ENCODE results near the gene CTXND1.

The CTXND1 gene

DNA sequence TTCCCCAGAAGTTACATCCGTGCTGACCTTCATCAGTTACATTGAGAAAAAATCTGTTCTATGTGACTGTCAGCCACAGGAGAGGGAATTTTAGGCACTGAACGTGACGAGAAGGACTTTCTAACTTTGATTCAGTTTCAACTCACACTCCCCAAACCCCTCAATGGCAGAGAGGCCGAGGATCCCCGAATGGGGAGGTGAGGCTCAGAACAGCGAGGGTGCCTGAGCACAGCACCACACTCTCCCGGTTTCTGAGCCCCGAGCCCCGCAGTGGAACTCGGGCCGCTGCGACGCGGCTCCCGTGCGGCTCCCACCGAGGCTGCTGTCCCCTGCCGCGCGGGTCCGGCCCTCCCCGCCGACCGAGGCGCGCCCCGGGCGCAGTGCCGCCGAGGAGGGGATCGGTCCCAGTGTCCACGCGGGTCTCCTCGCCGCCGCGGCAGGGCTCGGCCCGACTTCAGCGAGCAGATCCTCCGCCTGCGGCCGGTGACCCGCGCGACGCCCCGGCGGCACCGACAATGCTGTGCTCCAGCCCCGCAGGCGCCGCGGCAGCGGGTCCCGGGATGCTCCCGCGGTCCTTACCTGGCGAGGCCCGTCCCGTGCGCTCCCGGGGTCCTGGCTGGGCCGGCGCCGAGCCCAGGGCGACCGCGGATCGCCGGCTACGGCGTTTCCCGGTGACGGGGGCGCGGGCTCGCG lies 439 bp downstream of the CTXND1 start:
- DNase-seq: no peak

DNA sequence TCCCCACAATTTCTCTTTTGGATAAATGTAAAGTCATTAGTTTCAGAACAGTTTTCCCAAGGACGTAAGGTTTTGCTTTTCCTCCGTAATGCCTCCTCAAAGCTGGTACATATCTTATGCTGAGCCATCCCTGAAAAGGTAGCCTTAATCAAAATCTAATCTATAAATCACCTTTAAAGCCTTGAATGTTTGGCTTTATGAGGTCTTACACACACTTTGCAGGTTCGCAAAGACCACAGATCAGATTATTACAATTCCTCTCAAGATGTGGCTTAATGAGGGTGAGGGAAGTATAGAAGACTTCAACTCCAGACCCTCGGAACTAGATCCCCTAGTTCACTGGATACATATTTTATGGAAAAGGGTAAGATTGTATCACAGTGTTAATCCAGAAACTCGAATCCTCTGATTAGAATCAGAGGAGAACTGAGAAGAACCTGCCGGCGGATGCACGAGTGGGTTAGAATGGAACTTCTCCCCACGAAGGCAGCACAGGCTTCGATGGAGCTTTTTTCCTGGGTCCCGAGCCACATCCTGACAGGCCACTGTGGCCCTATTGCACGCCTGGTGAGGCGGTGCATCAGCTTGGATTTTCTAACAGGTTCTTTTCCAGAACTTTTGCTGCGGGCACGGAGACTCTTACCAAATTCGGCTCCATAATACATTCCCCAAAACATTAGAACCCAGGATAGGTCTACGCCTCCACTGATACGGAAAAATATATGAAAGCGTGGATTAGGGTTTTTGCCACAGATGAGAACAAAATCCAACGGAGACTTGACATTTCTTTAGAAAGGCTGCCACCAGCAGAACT lies 1.2 kb downstream of the CTXND1 start:
- no peak for DNase-seq

DNA sequence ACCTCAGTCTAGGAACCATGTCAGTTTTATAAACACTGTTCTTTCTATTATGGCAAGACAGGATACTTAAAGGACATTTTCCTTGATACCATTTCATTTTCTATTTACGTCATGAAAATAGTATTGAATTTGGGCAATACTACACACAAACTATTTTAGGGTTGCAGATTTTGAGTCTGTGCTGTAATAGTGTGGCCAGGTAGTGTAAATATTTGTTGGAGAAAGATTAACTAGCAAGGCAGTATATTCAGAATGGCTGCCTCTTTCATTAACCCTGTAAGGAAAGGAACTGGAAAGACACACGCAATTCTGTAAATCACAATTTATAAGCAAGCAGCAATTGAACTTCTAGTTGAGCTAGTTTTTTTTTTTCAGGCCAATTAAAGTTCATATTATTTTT lies 2.0 kb downstream of the CTXND1 start:
- DNase-seq: no peak

DNA sequence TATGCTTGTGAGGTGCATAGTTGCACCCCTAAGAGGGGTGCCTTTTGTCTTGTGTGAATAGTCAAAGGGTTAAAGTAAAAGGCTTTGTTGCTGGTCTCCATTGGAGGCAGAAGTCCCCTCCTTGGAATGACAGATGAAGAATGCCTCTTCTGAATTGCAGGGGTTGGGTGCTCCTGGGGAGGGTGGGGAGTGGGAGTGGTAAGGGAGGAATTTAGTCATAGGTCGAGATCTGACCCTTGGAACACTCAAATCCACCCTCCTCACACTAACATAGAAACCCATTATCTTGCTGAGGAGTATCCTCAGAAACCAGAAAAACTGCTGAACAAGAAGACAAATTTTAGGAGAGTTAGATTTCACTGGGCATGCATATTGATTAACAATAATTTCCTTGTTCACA lies 4.7 kb downstream of the CTXND1 start:
- no peak for DNase-seq

DNA sequence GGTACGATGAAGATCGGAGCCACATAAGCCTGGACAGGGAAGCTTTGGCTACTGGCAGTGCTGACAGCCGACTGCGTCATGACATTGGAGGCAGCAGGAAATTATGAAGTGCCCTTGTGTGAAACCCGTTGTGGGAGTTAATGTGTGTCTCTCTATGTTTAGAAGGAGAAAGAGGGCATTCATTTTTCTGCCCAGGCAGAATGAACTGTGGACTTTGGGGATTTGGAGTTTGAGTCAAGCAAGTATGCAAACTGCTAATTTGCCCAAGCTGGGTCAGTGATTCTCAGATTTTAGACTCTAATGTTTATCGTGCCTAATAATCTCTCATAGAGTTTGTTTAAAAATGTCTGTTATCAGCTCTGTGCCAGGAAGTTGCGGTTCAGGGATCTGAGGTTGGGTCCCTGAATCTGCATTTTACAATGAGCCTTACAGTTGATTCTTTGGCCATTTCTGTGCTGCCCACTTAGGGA lies 5.6 kb downstream of the CTXND1 start:
- DNase-seq: no peak

DNA sequence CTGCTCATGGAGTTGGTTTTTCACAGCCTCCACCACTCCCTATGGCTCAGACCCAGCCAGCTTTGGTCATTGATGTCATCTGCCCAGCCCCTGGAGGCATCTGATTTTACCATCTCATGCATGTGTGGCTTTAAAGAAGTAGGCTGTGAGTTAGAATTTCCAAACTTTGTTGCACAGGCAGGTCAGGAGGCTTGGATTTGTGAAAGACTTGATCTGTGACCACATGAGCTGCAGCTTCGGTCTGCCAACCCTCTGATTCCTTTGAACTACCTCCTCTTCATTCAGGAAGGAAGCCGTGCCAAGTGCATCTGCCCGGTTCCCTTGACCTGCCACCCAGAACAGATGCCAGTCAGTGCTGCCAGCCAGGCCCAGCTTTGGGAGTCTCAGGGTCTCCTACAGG lies 9.2 kb downstream of the CTXND1 start:
- no peak for DNase-seq

DNA sequence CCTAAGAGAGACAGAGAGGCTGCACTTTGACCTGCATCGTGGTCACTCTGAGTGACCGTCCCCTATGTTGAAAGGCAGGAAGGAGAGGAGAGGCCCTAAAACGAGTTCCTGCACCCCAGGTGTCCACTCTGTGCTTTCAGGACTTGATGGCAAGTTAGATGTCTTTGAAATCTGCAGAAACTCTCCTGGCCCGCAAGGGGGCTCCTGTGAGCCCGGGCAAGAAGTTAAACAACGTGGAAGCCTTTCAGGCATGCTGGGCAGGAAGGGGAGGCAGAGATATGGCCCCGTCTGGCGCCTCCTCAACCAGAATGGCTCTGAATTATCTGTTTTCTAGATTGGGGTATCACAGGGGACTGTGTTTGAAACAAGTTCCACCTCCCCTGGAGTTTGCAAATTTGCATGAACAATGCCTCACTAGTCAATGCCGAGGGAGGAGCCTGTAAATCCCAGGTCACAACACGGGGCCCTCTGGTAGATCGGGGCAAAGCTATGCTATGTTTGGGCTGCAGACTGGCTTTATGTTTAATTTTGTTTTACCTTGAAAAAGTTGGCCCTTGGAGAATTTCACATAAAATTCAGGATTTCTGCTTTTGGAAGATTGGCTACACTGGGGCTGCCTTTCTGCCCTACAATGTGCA lies 9.8 kb downstream of the CTXND1 start:
- no peak for DNase-seq

DNA sequence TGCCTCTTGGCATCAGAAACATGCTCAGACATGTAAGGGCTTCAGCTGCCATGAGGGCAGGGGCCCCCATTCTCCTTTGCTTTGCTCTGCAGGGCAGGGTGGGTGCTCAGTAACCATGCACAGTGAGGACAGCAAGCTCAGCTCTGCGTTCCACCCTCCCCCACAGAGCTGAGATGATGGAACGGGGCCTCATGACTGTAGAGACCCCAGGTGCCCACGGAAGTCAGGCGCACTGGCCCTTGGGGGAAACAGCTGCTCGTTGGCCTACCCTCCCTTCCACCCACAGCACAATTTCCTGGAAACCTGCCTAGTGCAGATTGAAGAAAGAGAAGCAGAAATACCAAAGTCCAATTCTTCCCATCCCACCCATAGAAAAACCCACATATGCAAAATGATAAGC lies 10.5 kb downstream of the CTXND1 start:
- no peak for DNase-seq

DNA sequence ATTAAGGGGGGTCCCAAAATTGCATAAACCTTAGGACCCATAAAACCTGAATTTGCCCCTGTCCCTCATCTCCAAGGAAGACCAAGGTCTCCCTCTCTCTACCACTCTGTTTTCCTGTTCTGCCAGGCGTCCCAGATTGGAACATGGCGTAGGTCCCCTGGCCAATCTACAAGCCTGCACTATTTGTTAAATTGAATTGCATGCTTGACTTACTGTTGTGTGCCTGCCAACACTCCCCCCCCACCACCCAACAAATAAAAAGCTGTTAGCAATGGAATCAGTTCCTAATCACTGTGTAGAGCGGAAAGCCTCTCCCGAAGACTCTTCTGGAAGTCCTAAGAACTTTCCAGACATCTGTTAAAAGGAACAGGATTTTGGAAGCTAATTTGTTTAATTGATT lies 11.7 kb downstream of the CTXND1 start:
- DNase-seq: no peak

DNA sequence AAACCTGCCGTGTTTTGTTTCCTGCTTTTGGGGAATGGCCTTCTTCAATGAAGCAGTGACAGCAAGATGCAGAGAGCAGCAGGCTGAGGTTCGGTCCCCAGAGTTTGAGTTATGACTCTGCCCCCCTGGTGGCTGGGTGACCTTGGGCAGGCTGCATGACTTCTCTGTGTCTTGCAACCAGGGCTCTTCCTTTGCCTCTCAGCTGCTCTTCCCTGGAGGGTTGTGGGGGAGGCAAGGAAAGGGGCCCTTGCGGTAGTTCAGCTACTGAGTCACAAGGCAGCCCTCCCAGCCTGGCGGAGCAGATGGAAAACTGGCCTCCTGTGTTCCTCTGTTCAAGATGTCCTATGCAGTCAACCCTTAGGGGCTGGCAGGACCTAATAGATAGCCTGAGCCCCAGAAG lies 17.1 kb downstream of the CTXND1 start:
- peak; percentile 19 to 35 for DNase-seq

DNA sequence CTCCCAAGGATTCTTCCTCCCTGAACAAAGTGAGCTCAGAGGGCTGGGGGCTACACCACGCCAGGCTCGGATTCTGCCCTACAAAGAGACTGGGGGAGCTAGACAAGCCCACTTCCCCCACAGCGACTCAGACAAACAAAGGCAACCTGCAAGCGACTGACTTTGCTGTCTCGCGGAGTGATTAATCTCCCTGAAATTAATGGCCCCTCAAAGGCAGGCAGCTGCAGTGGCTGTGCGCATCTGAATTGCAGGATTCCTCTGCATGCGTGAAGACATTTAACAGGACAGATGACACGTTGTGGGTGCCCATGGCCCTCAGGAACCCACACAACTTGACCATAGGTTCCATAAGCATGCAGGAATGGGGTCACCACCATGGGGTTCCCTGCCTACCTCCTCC lies 18.4 kb downstream of the CTXND1 start:
- no peak for DNase-seq

DNA sequence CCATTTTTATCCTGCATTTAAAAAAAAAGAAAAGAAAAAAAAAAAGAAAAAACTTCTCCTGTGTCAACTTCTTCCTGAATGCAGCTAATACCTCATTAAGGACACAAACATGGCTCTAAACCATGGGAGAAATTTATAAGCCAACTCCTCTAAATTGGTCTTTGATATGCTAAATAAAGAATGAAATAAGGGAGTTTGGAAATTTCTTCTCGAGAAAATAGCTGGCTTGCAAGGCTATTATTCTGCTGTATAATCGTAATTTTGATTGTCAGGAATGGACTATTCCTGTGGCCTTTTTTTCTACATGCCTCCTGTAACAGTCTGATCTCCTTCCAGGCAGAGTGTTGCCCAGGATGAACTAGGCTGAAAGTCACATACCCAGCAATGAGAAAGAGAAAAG lies 20.6 kb downstream of the CTXND1 start:
- no peak for DNase-seq

DNA sequence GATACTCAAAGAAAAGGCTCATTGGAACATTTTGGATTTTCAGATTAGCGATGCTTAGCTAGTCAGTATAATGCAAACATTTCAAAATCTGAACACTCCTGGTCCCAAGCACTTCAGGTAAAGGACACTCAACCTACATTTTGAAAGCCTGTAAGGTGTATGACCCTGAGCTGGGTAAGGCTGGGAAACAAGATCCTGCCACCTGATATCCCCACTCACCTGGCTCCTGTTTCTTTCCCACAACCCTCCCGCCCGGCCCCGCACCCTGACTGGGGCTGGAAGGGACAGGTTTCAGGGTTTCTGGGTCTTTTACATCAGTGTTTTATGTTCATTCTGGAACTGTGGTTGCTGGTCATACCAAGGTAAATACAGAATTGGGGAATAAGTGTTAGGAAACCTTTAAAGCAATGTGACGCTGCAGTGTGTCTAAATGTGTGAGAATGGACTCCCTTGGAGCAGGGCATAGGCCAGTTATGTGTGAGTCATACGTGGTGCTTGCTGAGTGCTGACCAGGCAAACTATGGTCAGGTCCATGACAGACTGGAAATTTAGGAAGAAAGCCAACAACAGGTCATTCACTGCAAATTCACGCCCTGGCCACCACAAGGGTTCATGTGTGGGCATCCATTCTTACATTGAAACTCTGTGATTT lies 22.9 kb downstream of the CTXND1 start:
- no peak for DNase-seq

DNA sequence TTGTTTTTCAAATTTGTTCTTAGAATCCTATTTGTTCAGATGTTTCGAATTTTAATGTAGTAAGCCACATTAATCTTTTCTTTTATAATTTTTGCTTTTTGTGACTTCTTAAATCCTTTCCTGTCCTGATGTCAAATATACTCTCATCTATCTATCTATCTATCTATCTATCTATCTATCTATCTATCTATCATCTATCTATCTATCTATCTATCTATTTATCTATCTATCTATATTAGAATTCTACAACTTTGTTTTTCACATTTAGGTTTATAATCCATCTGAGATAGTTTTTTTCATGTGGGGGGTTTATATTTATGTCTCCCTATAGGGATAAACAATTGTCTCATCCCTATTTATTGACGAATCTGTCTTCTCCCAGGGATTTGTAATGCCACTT lies 32.1 kb downstream of the CTXND1 start:
- DNase-seq: no peak

DNA sequence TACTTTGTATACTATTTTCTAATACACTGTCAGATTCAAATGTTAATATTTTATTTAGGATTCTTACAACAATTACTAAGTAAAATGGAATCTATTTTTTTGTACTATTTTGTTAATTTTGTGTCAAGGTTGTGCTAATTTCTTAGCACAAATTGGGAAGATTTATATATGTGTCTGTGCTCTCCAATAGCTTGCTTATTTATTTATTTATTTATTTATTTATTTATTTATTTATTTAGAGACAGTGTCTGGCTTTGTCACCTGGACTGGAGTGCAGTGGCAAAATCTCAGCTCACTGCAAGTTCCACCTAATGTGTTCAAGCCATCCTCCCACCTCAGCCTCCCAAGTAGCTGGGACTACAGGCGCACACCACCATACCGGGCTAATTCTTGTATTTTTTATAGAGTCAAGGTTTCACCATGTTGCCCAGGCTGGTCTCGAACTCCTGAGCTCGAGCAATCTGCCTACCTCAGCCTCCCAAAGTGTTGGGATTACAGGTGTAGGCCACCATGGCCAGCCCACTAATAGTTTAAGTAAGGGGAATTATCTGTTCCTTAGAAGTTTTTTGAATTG lies 34.6 kb downstream of the CTXND1 start:
- no peak for DNase-seq

DNA sequence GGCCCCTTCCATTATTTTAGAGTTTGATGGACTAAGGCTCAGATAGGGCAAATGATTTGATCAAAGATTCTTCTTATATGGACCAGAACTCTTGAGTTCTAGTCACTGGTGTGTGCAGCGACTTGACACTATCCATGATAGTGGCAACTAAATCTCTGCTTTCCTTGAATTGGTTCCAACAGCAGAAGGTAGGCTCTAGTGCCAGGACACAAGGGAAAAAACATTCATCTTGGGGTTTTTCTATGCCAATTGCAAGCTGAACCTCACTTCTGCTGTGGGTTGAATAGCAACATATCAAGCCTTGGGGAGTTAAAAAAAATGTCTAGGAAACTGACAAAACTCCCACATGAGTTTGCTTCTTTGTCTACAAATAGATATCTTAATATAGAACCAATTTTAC lies 35.1 kb downstream of the CTXND1 start:
- no peak for DNase-seq

DNA sequence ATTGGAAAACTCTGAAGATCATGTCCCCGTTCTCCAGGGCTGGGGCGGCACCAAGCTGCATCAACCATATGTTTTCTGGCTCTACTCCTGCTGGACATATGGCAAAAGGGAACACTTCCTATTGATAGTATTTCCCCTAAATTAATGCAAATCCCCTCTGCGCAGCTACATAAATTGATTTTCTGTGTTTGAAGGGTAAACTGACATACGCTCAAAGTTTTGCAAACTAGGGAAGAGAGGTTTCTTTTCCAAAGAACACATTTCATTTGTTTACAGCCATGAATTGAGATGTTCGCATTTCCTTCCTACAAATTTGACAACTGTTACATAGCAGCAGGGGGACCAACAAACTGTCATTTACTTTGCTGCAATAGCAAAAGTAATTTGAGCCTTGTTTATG lies 35.9 kb downstream of the CTXND1 start:
- DNase-seq: no peak

DNA sequence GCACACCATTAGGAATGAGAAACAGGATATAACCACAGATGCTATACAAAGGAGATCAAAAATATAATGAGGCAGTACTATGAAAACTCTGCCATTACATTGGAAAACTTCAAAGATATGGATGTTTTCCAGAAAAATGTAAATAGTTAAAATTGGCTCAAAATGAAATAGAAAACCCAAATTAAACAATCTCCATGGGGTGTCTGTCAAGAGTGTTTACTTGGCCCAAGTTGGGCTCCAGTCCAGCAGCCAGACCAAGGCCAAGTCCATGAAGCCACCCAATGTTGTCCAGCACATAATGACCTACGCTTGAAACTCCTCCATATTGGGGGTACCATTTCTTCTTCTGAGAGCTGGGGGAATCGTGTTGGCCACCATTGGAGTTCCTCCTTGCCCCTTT lies 37.1 kb downstream of the CTXND1 start:
- no peak for DNase-seq

DNA sequence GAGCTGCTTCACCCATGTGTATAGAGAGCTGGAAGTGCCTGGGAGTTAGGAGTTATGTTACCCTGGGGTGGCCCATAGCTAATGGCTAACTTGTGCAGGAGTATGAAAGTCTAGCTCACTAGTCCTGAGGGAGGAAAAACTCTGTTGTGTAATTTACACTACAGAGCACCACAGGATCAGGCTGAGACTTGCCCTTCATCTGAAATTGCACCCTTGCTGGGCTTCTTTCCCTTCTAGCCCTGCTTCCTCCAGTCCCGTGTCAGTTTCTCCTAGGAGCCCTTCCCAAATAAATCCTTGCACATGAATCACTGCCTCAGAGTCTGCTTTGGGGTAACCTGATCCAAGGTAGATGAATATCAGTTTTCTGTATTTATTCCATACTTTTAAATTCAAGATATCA lies 40.0 kb downstream of the CTXND1 start:
- no peak for DNase-seq

DNA sequence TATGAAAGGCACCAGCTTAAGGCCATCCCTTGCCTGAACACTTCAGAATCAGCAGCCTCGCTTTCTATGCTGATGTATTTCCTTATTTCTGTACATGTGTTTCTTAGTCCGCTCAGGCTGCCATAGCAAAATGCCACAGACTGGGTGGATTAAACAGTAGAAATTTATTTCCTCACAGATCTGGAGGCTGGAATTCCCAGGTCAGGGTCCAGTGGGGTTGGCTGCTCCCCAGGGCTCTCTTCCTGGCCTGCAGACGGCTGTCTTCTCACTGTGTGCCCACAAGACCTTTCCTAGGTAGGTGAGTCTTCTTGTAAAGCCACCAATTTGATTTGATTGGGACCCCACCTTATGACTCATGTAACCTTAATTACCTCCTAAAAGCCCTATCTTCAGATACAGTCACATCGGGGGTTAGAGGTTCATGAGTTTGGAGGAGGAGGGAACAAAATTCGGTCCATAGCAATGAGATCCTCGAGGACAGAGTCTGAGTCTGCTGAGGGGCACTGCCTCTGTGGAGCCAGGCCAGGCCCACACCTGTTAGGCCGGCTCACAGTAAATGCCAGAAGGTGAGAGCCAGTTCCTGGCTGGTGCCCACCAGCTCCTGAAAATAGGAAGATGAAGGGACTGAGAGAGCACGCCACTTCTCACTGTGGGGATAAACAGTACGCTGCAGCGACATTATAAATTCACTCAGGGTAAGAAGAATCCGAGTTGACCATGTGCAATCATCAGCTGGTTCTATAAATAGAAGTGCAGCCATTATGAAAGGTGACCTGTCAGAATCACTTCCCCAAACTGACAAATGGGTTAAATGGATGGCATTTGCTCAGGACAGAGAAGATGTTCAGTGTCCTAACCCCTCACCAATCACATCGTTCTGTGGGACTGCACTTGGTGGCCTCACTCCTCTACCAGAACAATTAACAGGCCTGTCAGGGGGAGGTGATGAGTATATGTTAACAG lies 41.1 kb downstream of the CTXND1 start:
- DNase-seq: no peak

DNA sequence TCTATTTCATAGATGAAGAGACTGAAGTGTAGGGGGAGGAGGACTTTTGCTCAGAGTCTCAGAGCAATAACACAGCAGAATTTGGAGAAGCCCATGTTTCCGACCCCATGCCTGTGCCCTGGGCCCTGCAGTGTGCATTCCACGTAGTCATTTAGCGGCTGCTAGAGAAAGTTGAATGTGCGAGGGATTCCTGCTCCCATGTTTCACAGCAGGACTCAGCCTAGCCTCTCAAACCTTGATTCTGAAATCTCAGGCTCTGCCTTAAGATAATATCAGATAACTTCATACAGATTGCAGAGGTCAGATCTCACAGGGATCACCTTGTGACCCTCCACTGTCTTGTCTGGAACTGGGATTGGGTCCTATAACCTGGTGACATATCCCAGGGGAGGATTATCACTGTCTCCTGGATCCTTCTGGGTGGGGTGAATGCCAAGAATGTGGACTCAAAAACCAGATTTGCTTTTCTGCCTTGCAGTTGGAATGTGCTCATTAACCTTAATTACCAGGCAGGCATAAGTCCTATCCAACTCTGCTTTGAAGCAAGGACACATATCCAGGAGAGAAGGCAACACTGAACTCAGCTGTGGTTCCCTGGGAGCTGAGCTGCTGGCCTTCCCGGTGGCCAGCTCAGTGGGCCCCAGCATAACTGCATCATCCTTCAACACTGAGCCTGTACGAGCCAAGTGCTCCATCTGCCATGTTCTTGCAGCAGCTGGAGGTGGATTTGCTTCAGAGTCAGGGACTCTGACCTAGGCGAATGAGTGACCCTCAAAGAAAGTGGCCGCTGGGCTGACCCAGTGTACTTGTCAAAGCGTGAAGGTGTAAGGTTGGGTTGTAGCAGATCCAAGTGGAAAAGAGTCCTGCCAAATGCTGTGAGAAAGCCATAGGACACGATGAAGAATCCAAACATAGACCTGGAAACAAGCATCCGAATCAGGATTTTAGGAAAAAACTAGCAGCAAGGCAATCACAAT lies 43.0 kb downstream of the CTXND1 start:
- DNase-seq: no peak
